Right lobe of liver (tissue), 4 donors: ENCODE measurements around the gene MUC6.

Experiments
- CTCF ChIP-seq, 4 donors: fragments of 200-600 bp in 3 of 4; fragments of 450-650 bp in 1 of 4; IDR thresholded peaks; one replicate each; pipeline versions ENCODE4 v1.5.1 to v1.8.0; 2016 to 2022; ENCODE audit warnings: antibody characterized with exemption in 4 of 4, mild to moderate bottlenecking in 2 of 4
- POLR2A ChIP-seq: fragments of 450-650 bp; IDR thresholded peaks from one replicate; pipeline ENCODE4 v1.6.1; 2017; ENCODE audit warnings: antibody characterized with exemption, mild to moderate bottlenecking
- donor health status: DM: no; HTN: no; CAD: no.
- donor health status: DM: no; HTN: no; CAD: no.
- donor health status: DM: no; HTN: yes; CAD: no.

DNA sequence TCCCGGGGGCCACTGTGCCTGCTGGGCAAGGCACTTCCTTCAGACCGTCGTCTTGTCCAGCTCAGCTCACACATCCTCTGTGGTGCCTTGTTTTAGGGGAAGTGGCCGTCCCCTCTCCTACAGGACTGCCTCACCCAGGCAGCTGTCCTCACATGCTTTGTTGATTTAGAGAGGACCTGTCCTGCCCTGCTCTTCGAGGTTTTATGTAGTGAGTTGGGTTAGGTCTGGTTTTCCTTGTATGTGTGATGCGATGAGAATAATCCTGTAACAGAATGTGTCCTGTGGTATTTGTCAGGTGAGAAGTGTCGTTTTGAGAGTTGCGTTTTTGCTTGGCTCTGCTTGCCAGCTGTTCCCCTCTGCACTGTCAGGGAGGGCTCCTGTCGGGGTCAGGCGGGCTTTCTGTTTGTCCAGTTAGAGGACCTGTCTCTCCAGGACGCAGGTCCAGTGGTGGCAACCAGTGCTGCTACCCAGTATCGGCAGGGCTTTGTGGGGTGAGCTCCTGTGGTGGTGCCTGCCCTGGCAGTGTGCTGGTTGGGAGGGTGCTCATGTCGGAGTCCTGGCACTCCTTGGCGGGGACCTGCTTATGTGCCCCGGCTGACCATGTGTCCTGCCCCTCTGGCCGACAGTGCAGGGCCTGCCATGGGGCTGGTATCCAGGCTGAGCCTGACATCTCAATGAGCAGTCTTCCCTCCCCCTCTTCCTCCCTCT, 41.3 kb downstream of the MUC6 start:
- no peak for TF ChIP-seq CTCF (IDR thresholded peaks at IDR 0.05)
- TF ChIP-seq POLR2A = no peak
